Left ventricle myocardium inferior (tissue), 1 donor: Measurements from ENCODE around the gene TDRD12. TPM values are rescaled to one million over a fixed set of nuclear protein-coding genes. Genes with fewer than 3 reads are reported as not detected.

Source experiments
- DNase-seq: peaks from one replicate; pipeline ENCODE4 v3.0.0-alpha.2; 2020
- H3K27ac ChIP-seq: fragments of 200-600 bp; replicated peaks from 2 replicates; pipeline ENCODE4 v1.8.0; 2021
- H3K27me3 ChIP-seq: fragments of 200-600 bp; 2 replicates; pipeline ENCODE4 v1.8.0; 2021; ENCODE audit warnings: low read depth
- H3K36me3 ChIP-seq: fragments of 200-600 bp; 2 replicates; pipeline ENCODE4 v1.8.0; 2021
- H3K4me1 ChIP-seq: fragments of 200-600 bp; 2 replicates; pipeline ENCODE4 v1.8.0; 2021
- H3K4me3 ChIP-seq: fragments of 200-600 bp; 2 replicates; pipeline ENCODE4 v1.8.0; 2021; ENCODE audit warnings: mild to moderate bottlenecking, moderate library complexity
- H3K9me3 ChIP-seq: fragments of 200-600 bp; replicated peaks from 2 replicates; pipeline ENCODE4 v1.8.0; 2021
- CTCF ChIP-seq: fragments of 200-600 bp; IDR thresholded peaks from 2 replicates; pipeline ENCODE4 v1.8.0; 2021; ENCODE audit warnings: antibody characterized with exemption, mild to moderate bottlenecking, borderline replicate concordance
- intact Hi-C: fragments of 100-400 bp; cut with micrococcal nuclease; formaldehyde crosslinking; loops from one replicate; pipeline ENCODE4 v1.11.0; 2022
- total RNA-seq: library from RNA; stranded (reverse); fragmentation: NEBNext Ultra II Directional; extraction: Animal tissue kit (Norgen Biotek cat#: 25700); gene quantifications from one replicate; pipeline ENCODE4 v1.2.1, GENCODE V29; 2021
- donor health status: DM: no; HTN: yes; CAD: no; lungs with severe emphysema.

The TDRD12 gene
- total RNA-seq, 1 donor from 2014 or later, result not detected

DNA sequence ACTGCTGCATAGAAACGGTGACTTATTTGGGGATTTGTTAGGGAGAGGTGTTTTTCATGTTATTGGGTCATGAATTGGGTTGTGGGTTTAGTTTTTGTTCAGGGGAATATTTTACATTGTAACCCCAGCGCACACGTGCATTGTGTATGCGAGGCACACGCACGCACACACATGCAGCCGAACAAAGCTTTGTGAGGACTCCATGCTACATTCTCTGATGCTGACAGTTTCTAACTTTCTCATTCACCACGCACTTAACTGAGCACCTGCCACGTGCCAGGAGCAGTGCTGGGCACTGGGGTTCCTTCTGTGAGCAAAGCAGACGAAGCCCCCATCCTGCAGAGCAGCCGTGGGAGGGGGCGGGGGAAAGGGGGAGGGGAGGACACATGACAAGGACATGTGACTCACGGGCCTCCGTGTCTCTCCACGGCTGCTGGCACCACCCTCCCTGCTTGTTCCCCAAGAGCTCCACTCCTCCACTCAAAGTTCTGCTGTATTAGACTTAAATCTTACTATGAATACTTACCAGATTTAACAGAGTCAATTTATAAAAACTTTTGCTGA, 94.4 kb downstream of the TDRD12 start:
- Histone ChIP-seq H3K4me1 (no peaks in the 10 kb centered on the region), H3K36me3 (no peaks in the 10 kb centered on the region), H3K27ac (no peak overlapping the region), H3K9me3 (no peaks in the 10 kb centered on the region), H3K4me3 (no peak overlapping the region), H3K27me3 (peaks cover 89% of the 10 kb centered on the region)
- no peak for DNase-seq
- intact Hi-C loops, result no loop called here
- no peak for TF ChIP-seq CTCF

DNA sequence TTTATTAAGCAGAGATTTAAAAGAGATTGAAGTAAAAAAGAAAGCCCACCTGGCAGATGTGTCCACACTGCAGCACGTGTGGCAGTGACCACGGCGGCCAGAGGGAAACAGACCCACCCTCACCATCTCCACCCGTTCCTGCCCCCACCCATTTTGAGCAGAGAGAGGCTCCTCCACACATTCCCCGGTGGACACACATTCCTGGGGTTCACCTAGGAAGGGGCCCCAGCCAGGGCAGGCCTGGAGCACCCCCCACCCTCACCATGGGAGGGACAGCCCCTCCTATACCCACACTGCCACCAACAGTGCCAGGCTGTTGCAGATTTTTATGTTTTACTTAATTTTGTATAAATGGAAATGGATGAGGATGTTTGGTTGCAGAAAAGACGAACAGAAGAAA, 95.1 kb downstream of the TDRD12 start:
- Histone ChIP-seq H3K4me1 (no peaks in the 10 kb centered on the region), H3K4me3 (no peak overlapping the region), H3K27me3 (peaks cover 88% of the 10 kb centered on the region), H3K36me3 (no peaks in the 10 kb centered on the region), H3K27ac (no peak overlapping the region), H3K9me3 (no peaks in the 10 kb centered on the region)
- no peak for TF ChIP-seq CTCF
- DNase-seq, result no peak
- intact Hi-C loops, result no loop called here

DNA sequence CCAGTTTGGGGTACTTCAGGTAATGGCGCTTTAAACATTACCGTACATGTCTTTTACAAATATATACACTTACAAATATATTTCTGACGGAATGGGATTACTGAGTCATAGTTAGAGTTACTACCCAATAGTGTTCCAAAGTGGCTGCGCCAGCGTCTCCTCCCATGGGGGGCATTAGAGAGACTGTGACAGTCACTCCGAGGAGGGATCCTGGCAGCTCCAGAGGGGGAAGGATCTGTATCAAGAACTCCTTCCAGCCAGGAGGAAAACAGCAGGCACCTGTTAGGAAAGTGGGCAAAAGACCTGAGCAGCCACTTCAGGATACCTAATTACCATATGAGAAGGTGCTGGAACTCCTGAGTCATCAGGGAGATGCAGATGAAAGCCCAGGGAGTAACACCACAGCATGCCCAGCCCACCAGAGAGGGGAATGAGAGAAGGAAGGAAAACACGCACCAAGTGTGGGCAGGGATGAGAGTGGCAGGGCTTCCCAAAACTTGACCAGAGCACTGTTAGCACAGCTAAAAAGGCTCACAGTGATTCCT, 97.1 kb downstream of the TDRD12 start:
- no peak for TF ChIP-seq CTCF
- H3K36me3 ChIP-seq, result no peaks in the 10 kb centered on the region
- DNase-seq, result no peak
- intact Hi-C loops, result no loop called here
- H3K27me3 ChIP-seq, result peaks cover 93% of the 10 kb centered on the region
- H3K27ac ChIP-seq, result no peak overlapping the region
- no peak overlapping the region for H3K4me3 ChIP-seq
- H3K9me3 ChIP-seq, result no peaks in the 10 kb centered on the region
- no peaks in the 10 kb centered on the region for H3K4me1 ChIP-seq

DNA sequence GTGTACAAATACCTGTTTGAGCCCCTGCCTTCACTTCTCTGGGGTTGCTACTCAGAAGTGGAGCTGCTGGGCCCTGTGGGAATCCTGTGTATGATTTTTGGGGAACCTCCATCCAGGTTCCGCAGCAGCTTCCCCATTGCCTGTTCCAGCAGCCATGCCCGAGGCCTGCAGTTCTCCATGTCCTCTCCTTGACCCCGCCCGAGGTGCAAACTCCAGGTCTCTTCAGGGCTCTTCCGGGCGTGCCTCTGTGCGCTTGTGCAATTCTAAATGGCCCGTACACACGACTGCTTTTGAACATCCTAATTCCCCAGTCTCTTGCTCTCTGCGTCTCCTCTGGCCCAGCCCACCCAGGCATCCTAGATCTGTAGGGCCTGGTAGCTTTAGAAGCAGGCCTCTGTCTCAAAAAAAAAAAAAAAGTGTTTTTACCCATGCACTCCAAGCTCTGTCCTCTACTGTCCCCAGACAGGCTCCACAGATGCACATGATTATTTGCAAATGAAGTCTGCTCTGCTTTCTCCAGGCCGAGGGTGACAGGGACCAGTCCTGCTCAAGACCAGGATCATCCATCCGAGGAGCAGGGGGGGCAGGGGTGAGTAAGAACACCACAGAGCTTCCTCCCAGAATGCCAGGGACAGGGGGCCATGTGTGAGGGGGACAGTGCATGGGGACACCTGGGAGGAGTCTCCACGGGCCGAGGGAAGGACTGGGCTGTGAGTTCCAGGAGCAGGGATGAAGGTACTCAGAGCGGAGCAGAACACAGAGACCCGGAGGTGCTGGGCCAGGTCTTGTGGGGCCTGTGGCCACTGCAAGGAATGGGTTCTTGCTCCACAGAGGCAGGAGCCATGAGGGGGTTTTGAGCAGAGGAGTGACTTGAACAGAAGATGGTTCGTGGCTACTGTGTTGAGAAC, 98.3 kb downstream of the TDRD12 start:
- Histone ChIP-seq H3K36me3 (no peaks in the 10 kb centered on the region), H3K27ac (no peak overlapping the region), H3K27me3 (peaks cover 93% of the 10 kb centered on the region), H3K4me3 (no peak overlapping the region), H3K9me3 (no peaks in the 10 kb centered on the region), H3K4me1 (no peaks in the 10 kb centered on the region)
- DNase-seq, result no peak
- no peak for TF ChIP-seq CTCF
- intact Hi-C loops, result no loop called here

GRCh38 chr19:32818536-32818935, 99.0 kb downstream of the TDRD12 start:
- Histone ChIP-seq H3K36me3 (no peaks in the 10 kb centered on the region), H3K4me3 (no peak overlapping the region), H3K4me1 (no peaks in the 10 kb centered on the region), H3K27ac (no peak overlapping the region), H3K27me3 (peaks cover 93% of the 10 kb centered on the region), H3K9me3 (no peaks in the 10 kb centered on the region)
- no peak for DNase-seq
- intact Hi-C loops, result no loop called here
- TF ChIP-seq CTCF, result no peak
